Left hindlimb (tissue), 1 donor: ENCODE data around the gene GTSE1.

Source experiments
- DNase-seq: peaks from one replicate; pipeline ENCODE4 v3.0.0-alpha.2; 2018

The GTSE1 gene

DNA sequence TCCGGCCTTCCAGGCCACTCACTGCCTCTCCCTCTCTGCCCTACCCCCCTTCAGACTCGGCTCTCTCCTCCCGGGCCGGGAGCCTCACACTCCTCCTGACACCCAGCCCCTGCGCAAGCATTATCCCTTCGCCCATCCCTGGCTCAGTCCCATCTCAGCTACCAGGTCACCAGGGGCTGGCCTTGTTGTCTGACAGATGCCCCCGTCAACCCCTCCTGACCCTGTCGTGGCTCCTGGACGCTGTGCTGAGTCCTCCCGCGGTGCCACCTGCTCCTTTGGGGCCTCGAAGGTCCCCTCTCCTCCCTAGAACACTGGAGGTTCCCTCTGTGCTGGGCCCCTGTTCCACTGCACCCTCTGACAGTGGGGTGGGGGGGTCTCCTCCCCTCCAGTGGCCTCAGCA lies 71.8 kb downstream of the GTSE1 start:
- DNase-seq: no peak

DNA sequence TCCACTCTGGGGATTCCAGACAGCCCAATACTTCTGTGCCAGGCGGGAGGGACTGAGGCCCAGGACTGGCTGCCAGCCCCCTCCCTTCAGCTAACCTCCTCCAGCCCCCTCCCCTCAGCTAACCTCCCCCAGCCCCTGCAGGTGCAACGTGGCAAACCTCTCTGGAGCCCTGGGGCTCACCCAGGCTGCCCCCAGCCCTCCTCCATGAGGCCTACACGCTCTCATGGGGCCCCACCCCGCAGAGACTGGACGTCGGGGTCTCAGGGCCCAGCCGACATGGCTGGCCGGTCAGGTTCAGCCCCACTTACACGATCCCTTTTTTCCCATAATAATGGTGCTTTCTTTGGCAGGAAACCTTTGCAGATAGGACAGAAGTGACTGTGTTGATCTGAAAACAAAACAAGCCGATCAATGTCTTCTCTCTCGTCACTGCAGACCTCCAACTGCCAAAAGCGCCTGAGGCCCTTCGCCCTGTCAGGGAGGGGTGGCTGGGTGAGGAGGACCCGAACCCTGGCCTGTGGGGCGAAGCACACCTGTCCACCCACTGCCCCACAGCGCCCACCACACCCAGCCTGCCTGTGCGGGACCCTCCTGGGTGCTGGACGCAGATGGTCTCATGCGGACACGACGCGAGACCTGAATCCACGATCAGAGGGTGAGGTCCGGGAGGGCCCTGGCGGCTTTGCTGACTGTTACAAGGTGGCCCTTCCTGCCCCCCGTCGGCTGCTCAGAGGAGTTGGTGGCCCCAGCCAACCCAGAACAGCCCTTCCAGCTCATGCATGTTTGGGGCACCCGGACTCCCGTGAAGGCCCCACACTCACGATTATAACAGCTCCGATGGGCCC lies 72.4 kb downstream of the GTSE1 start:
- no peak for DNase-seq

- no peak for DNase-seq
Measured at GRCh38 chr22:46369716-46370583, 73.3 kb downstream of the GTSE1 start.

GRCh38 chr22:46370584-46371291 lies 74.1 kb downstream of the GTSE1 start:
- DNase-seq: no peak

GRCh38 chr22:46371623-46372226 lies 75.1 kb downstream of the GTSE1 start:
- no peak for DNase-seq

DNA sequence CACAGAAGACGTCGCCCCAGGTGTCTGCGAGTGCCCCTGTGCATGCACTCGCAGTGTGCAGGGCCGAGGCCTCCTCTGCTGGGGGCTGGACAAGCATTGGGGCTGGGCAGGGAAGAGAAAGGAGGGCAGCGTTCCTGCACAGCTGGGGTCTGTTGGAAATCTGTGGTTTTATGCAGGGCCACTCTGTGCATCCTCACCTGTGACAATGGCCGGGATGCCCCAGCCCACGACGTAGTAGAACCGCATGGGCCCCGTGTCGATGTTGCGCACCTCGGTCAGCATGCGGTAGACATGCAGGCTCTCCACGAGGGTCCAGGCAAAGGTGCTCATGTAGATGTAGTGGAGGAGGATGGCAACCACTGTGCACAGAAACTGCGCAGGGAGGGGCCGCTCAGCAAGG lies 76.0 kb downstream of the GTSE1 start:
- DNase-seq: no peak

- DNase-seq: no peak
Measured at GRCh38 chr22:46373159-46373558, 76.5 kb downstream of the GTSE1 start.

GRCh38 chr22:46373921-46374662 lies 77.4 kb downstream of the GTSE1 start:
- no peak for DNase-seq

DNA sequence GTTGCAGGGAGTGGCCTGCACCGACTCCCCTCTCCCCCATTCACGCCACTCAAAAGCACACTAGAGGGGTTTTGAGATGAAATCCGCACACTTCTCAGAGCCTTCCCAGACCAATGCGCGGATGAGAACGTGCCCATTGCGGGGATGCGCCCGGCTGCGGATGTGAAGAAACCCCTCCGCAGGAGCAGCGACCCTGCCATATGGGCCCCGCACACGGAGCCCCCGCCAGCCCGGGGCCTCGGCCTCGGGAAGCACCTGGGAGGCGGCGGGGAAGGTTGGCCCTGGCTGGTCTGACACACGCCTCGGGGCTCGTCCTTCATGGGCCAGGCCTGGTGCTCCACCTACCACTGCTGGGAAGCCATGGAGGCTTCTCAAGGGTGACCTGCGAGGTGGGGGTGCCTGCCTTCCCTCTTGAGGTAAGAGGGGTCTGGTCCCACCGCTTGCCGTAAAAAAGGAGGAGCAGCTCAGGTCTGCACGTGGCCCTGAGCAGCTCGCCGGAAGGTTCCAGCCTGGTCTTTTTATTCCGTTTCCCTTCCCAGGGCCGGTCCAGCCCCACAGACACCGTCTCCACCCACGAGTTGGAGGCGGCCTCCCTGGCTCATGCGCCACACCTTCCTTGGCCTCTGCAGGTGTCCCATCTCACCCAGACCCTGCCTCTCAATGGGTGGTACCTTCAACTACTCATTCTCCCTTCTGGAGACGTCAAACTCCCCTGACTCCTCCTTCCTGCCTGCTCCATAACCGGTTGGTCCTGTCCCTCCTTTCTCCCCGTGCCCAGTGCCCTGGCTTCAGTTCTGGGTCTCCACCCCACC lies 78.2 kb downstream of the GTSE1 start:
- DNase-seq: no peak

- no peak for DNase-seq
Measured at GRCh38 chr22:46376111-46376510, 79.4 kb downstream of the GTSE1 start.

- no peak for DNase-seq
Measured at GRCh38 chr22:46376908-46377524, 80.3 kb downstream of the GTSE1 start.

- DNase-seq: no peak
Measured at GRCh38 chr22:46377525-46378425, 81.1 kb downstream of the GTSE1 start.

- no peak for DNase-seq
Measured at GRCh38 chr22:46378426-46379065, 81.9 kb downstream of the GTSE1 start.

- no peak for DNase-seq
Measured at GRCh38 chr22:46379066-46379930, 82.6 kb downstream of the GTSE1 start.

GRCh38 chr22:46380069-46380468 lies 83.4 kb downstream of the GTSE1 start:
- DNase-seq: no peak
